Heart right ventricle (tissue), 16 donors: ENCODE data around the gene ZNF365. TPM values are rescaled to one million over a fixed set of nuclear protein-coding genes. Genes with fewer than 3 reads are reported as not detected.
"Not testable (repeated sequence)": the region's sequence is repeated elsewhere in the genome, so short reads cannot be mapped to it uniquely, and the experiment has no call there.

Source experiments
- ATAC-seq, 8 donors: fragments of 200-7000 bp; cut with Tn5 transposase; one replicate each; pipeline ENCODE4 v1.9.1; 2020; ENCODE audit warnings: mild to moderate bottlenecking in 8 of 8, moderate library complexity in 8 of 8, moderate number of reproducible peaks in 1 of 8
- DNase-seq, 2 donors: peaks; one replicate each; pipeline ENCODE4 v3.0.0-alpha.2; 2020
- H3K27ac ChIP-seq, 10 donors: fragments of 200-600 bp; sonication (generic) in 2 of 10; one replicate each; pipeline versions ENCODE4 v1.5.0 to v1.8.0; 2020 to 2022; ENCODE audit warnings: mild to moderate bottlenecking in 3 of 10
- H3K27me3 ChIP-seq, 7 donors: fragments of 200-600 bp; one replicate each; pipeline ENCODE4 v1.8.0; 2021 to 2022; ENCODE audit warnings: mild to moderate bottlenecking in 2 of 7
- H3K36me3 ChIP-seq, 9 donors: fragments of 200-600 bp; sonication (generic) in 1 of 9; one replicate each; pipeline versions ENCODE4 v1.5.0 to v1.8.0; 2020 to 2022; ENCODE audit warnings: mild to moderate bottlenecking in 2 of 9
- H3K4me1 ChIP-seq, 9 donors: fragments of 200-600 bp; sonication (generic) in 1 of 9; one replicate each; pipeline versions ENCODE4 v1.5.0 to v1.8.0; 2020 to 2022; ENCODE audit warnings: mild to moderate bottlenecking in 4 of 9
- H3K4me3 ChIP-seq, 10 donors: fragments of 200-600 bp; sonication (generic) in 2 of 10; one replicate each; pipeline versions ENCODE4 v1.5.0 to v1.8.0; 2020 to 2022; ENCODE audit warnings: mild to moderate bottlenecking in 7 of 10, moderate library complexity in 2 of 10
- H3K9me3 ChIP-seq, 11 donors: fragments of 200-600 bp in 10 of 11; sonication (generic) in 2 of 11; one replicate each; pipeline versions ENCODE4 v1.5.0 to v1.8.0; 2013 to 2022; ENCODE audit warnings: mild to moderate bottlenecking in 2 of 11, control low read depth in 1 of 11, moderate library complexity in 1 of 11
- WGBS, 2 donors: extraction: QIAGEN DNeasy Blood & Tissue Kit; methylation state at CpG; one replicate each; pipeline ENCODE4 v1.1.7; 2013; ENCODE audit warnings: inconsistent platforms in 1 of 2; 5-methylcytosine and 5-hydroxymethylcytosine counted together
- intact Hi-C, 10 donors: fragments of 100-400 bp; cut with DNase I; formaldehyde crosslinking; loops; one replicate each; pipeline versions ENCODE4 v1.11.1 to v1.14.2; 2022
- polyA plus RNA-seq, 2 donors: library from polyadenylated mRNA; stranded (reverse); fragments of 200-250 nt; gene quantifications; one replicate each; pipeline ENCODE4 v1.2.3, GENCODE V29; 2013
- total RNA-seq, 10 donors: library from RNA; stranded (reverse); fragmentation: NEBNext Ultra II Directional in 3 of 10; extraction: Animal tissue kit (Norgen Biotek cat#: 25700) in 3 of 10; gene quantifications; one replicate each; pipeline versions ENCODE4 v1.2.1 to v1.2.4, GENCODE V29; 2021 to 2023
- TF ChIP-seq, protein P1 (sequence below), 9 donors: fragments of 200-600 bp; sonication (generic) in 2 of 9; IDR thresholded peaks; one replicate each; pipeline versions ENCODE4 v1.5.0 to v1.8.0; 2021 to 2022; ENCODE audit warnings: antibody characterized with exemption in 9 of 9, mild to moderate bottlenecking in 5 of 9, moderate library complexity in 1 of 9
- donor health status: Arrhythmogenic right ventricular cardiomyopathy.
- donor health status: ischemic (EF 13 %, LVEDD 7.1; RV severe dilation, severe dysfunction).
- donor health status: healthy with polysubstance abuse.
- donor health status: DM: no; HTN: yes; CAD: no.
- donor health status: DM: no; HTN: no; CAD: no.
- donor health status: ischemic (EF 25% LVEDD 6.9; RV normal size, moderate dysfunction).
- donor health status: ischemic (EF 25% LVEDD 5.7; RV mildly dilated, moderate dysfunction).
- donor health status: healthy.
- donor health status: DM: yes; HTN: yes; CAD: no.
- donor health status: Ischemic cardiomyopathy.
- donor health status: ischemic (EF 35%, LVEDD 5.7; RV mildly dilated, moderate dysfunction).
- donor health status: nonischemic (EF 11% LVEDD 7.7; RV severe dilation, severe dysfunction).
- donor health status: DM: yes; HTN: yes; CAD: no.
- donor health status: PGD.
- donor health status: ischemic (EF 29% LVEDD 5.4; RV normal size, mild dysfunction).
- donor health status: nonischemic (EF 23%, LVEDD 6.1; RV moderate dilation, normal function).

The ZNF365 gene
- total and polyA plus RNA-seq, 12 donors, result 0.05 to 0.60 (median 0.16) TPM

DNA sequence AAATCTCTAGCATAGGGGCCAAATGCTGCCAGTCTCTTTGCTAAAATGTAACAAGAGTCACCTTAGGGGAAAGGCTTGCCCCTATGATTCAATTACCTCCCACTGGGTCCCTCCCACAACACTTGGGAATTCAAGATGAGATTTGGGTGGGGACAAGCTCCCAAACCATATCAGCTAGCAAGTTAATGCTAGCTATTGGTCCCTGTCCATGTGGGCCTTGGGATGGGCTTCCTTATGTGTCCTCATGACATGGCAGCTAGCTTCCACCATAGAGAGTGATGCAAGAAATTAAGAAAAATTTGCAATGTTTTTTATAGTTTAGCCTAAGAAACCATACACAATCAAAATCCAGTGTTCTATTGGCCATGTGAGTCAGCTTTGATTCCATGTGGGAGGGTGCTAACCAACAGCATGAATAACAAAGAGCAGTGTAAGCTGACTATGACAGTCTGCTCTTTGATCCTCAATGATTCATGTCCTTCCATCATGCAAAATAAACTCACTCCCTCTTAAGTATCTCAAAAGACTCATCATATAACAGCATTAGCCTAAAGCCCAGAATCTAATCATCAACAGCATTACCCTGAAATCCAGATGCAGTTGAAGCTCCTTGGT is 21.7 kb upstream of the ZNF365 start:
- TF ChIP-seq, protein P1, sequence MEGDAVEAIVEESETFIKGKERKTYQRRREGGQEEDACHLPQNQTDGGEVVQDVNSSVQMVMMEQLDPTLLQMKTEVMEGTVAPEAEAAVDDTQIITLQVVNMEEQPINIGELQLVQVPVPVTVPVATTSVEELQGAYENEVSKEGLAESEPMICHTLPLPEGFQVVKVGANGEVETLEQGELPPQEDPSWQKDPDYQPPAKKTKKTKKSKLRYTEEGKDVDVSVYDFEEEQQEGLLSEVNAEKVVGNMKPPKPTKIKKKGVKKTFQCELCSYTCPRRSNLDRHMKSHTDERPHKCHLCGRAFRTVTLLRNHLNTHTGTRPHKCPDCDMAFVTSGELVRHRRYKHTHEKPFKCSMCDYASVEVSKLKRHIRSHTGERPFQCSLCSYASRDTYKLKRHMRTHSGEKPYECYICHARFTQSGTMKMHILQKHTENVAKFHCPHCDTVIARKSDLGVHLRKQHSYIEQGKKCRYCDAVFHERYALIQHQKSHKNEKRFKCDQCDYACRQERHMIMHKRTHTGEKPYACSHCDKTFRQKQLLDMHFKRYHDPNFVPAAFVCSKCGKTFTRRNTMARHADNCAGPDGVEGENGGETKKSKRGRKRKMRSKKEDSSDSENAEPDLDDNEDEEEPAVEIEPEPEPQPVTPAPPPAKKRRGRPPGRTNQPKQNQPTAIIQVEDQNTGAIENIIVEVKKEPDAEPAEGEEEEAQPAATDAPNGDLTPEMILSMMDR (IDR thresholded peaks at IDR 0.05), result no peak
- H3K27me3 ChIP-seq, result no peaks in the 10 kb centered on the region
- no peak overlapping the region for H3K27ac ChIP-seq
- no peak for ATAC-seq
- peaks cover 0 to 48% (median 8%) of the 10 kb centered on the region in 11 donors for H3K9me3 ChIP-seq
- H3K4me1 ChIP-seq, result no peaks in the 10 kb centered on the region
- no peak overlapping the region for H3K4me3 ChIP-seq
- intact Hi-C loops, result no loop called here
- DNase-seq, result no peak
- H3K36me3 ChIP-seq, result no peaks in the 10 kb centered on the region

DNA sequence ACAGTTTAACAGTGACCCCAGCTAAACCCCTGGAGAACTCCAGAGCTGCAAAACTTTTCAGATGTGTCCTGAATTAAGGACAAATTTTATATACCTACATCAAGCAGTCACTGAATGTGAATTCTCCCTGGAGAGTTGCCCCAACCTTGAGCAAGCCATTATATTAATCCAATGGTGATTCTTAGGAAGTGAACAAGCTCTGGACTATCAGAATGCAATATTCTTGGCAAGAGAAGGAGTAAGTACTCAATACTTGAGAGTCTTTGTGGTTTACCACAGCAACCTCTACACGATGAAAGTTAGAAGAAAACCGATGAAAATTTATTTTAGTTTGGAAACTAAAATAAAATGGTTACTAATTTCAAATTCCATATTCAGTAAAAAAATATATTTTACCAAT is 19.3 kb upstream of the ZNF365 start:
- ATAC-seq (no peak), DNase-seq (no peak)
- H3K27me3 ChIP-seq, result no peaks in the 10 kb centered on the region
- H3K27ac ChIP-seq, result no peak overlapping the region
- WGBS, 2 donors, result 83 to 91% methylated on average over 2 of the region's 2 CpGs
- H3K4me3 ChIP-seq, result no peak overlapping the region
- TF ChIP-seq, protein P1 (IDR thresholded peaks at IDR 0.05), result no peak
- no peaks in the 10 kb centered on the region for H3K4me1 ChIP-seq
- no peaks in the 10 kb centered on the region for H3K36me3 ChIP-seq
- intact Hi-C loops, result no loop called here
- H3K9me3 ChIP-seq, result peaks cover 0 to 29% (median 0%) of the 10 kb centered on the region in 11 donors

DNA sequence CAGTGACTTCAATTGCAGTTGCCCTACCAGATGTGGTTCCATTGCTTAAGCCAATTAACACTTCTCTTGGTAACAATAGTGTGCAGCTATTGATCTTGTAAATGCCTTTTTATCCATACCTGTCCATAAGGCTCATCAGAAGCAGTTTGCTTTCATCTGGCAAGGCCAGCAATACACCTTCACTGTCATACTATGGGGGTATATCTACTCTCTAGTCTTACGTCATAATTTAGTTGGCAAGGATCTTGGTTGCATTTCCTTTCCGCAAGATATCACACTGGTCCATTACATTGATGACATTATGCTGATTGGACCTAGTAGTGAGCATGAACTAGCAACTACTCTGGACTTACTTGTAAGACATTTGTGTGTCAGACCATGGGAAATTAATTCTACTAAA is 17.7 kb upstream of the ZNF365 start:
- ATAC-seq (no peak), DNase-seq (no peak)
- Histone ChIP-seq H3K4me3 (no peak overlapping the region), H3K36me3 (no peaks in the 10 kb centered on the region), H3K27ac (no peak overlapping the region), H3K27me3 (no peaks in the 10 kb centered on the region), H3K4me1 (no peaks in the 10 kb centered on the region), H3K9me3 (peaks cover 0 to 27% (median 0%) of the 10 kb centered on the region in 11 donors)
- intact Hi-C loops, result no loop called here
- TF ChIP-seq, protein P1 (IDR thresholded peaks at IDR 0.05), result no peak
- WGBS, 2 donors, result 82% methylated on average over 2 of the region's 2 CpGs

DNA sequence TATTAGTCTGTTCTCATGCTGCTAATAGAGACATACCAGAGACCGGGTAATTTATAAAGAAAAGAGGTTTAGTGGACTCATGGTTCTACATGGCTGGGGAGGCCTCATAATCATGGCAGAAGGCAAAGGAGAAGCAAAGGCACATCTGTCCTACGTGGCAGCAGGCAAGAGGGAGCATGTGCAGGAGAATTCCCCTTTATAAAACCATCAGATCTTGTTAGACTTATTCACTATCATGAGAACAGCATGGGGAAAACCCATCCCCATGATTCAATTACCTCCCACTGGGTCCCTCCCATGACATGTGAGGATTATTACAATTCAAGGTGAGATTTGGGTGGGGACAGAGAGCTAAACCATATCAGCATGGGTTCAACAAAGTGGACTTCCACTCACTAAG is 16.0 kb upstream of the ZNF365 start:
- DNase-seq, H3K36me3 ChIP-seq, H3K4me1 ChIP-seq, intact Hi-C loops, H3K4me3 ChIP-seq, H3K27me3 ChIP-seq, H3K27ac ChIP-seq, ATAC-seq: not testable (repeated sequence)
- peaks cover 0 to 18% (median 0%) of the 10 kb centered on the region in 11 donors for H3K9me3 ChIP-seq
- 60 to 63% methylated on average over 2 of the region's 2 CpGs for WGBS, 2 donors

DNA sequence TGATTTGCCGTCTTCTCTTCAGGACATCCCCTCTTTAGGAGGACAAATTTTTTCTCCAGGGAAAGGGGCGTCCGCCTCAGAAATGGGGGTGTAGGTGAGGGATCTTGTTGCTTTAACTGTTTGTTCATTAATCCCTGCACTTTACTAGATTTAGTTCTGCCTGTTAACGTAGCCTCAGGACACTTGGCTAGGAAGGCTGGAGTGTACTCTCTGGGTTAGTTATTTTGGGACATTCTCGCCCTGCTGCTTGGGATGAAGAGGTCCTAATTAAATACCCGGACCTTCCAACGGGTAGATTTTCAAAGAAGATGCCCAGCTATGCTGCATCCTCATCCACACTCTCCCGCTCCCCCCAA is 552 bp upstream of the ZNF365 start:
- Histone ChIP-seq H3K9me3 (no peaks in the 10 kb centered on the region), H3K36me3 (no peaks in the 10 kb centered on the region), H3K4me1 (peaks cover 0 to 13% (median 5%) of the 10 kb centered on the region in 9 donors), H3K27me3 (peaks cover 0 to 36% (median 8%) of the 10 kb centered on the region in 7 donors), H3K27ac (peak overlapping the region in 6 of 10 donors; percentile 22 to 67 (median 60)), H3K4me3 (peak overlapping the region in 9 of 10 donors; percentile 38 to 63 (median 60))
- TF ChIP-seq, protein P1 (IDR thresholded peaks at IDR 0.05), result no peak
- ATAC-seq (peak in 3 of 8 donors; percentile 27 to 35 (median 34)), DNase-seq (no peak)
- WGBS, 2 donors, result 26 to 27% methylated on average over 8 of the region's 8 CpGs
- intact Hi-C loops, result no loop called here
